HG03039 (cell line): ENCODE results near the gene MYOG.

Source experiments
- ATAC-seq: cut with Tn5 transposase; IDR thresholded peaks from one replicate; pipeline ENCODE4 v1.9.1; 2021; ENCODE audit warnings: mild to moderate bottlenecking, moderate library complexity; ENCODE audit not compliant: unreplicated experiment

The MYOG gene

DNA sequence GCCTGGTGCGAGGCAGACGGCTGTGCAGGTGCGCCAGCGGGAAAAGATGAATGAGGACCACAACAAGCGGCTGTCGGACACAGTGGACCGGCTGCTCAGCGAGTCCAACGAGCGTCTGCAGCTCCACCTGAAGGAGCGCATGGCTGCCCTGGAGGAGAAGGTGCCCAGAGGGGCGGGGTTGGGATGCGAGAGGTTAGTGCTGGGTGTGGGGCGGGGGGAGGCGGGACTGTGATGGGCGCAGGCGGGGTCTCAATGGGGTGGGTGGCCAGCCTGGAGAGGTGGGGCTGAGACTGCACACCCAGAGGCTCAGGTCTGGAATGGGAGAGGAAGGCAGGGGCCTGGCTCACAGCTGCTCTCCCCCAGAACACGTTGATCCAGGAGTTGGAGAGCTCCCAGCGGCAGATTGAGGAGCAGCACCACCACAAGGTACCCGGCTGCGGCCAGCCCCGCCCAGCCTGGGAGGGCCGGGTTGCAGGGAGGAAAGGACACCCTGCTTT lies 37.2 kb downstream of the MYOG start:
- no peak for ATAC-seq

DNA sequence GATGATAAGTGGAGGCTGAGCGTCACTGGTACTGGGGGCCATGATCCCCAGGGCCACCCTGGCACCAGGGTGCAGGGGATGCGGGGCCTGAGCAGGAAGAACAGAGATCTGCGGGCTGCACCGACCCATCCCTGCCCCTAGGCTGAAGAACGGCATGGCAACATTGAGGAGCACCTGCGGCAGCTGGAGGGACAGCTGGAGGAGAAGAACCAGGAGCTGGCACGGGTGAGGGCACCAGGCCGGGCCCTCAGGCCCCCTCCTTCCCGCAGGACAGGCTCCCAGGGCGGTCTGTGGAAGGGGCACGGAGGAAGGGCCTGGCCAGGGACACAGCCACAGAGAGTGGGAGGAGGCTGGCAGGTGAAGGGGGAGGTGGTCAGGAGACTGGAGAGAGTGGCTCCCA lies 37.7 kb downstream of the MYOG start:
- no peak for ATAC-seq

- no peak for ATAC-seq
These were observed 38.7 kb downstream of the MYOG start for GRCh38 chr1:203046984-203047630.

GRCh38 chr1:203045821-203046594 lies 39.8 kb downstream of the MYOG start:
- ATAC-seq: no peak

DNA sequence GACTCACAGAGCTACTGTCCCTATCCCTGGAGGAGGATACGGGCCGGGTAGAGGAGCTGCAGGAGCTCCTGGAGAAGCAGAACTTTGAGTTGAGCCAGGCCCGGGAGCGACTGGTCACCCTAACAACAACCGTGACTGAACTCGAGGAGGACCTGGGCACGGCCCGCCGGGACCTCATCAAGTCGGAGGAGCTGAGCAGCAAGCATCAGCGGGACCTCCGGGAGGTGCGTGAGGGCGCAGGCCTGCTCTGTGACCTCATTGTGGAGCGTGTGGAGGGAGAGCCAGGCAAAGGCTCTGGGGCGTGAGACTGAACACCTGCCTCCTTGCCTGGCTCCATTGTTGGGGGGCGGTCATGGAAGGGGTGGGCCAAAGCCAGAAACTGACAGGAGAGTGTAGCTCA lies 40.5 kb downstream of the MYOG start:
- no peak for ATAC-seq

GRCh38 chr1:203044546-203045250 lies 41.1 kb downstream of the MYOG start:
- no peak for ATAC-seq

GRCh38 chr1:203043830-203044545 lies 41.8 kb downstream of the MYOG start:
- ATAC-seq: no peak

- no peak for ATAC-seq
These were observed 44.4 kb downstream of the MYOG start for GRCh38 chr1:203041351-203041932.

GRCh38 chr1:203040513-203041275 lies 45.1 kb downstream of the MYOG start:
- no peak for ATAC-seq

- no peak for ATAC-seq
These were observed 46.0 kb downstream of the MYOG start for GRCh38 chr1:203039609-203040512.

- no peak for ATAC-seq
These were observed 46.8 kb downstream of the MYOG start for GRCh38 chr1:203038891-203039608.

DNA sequence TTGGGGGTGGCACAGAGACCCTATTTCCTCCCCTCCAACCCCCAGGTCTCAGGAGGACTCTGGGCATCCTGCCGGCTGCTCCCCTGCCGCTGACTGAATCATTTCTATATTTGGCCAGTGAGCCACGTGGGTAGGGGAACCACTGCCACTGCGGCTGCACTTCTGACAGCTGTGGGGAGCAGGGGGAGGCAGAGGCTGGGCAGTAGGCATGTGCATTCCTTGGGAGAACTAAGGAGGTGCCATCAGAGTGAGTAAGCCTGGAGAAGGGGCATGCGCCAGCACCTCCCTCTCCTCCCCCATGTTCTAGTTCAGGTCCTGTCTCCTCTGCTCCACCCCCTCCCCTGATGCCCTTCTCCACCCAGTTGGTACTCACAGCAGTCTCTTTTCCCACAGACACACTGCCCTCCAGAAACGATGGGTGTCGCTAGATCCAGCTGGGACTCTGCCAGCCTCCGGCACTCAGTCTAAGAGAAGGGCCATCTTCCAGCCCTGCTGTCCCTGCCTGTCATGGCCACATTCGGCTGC lies 47.5 kb downstream of the MYOG start:
- ATAC-seq: no peak

DNA sequence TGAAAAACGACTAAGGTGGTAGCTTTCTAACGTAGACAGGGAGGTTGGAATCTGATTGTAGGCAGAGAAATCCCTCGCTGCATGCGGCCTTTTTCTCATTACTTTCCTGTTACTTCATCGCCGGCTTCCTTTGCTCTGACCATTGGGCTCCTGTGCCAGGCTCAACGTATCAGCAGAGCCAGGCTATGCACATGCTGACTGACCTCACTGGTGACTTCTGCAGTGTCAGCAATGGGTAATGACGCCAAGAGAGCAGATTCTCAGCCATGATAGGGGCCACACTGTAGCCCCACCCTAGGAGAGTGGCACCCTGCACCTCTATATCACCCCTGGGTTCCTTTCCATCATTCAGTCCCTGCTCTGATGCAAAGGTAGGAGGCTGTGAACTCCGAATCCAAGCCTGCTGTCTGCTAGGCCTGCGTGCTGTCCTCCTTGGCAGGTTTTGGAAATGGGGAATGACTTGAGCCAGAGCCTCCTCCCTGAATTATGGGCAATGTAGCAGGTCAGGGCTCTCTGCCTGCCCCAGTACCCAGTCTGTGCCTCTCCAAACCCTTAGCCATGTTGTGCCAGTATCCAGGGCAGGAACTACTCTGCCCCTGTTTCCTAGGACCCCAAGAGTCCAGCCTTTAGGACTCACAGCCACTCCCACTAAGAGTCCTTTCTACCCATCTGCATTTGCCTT lies 48.2 kb downstream of the MYOG start:
- no peak for ATAC-seq

DNA sequence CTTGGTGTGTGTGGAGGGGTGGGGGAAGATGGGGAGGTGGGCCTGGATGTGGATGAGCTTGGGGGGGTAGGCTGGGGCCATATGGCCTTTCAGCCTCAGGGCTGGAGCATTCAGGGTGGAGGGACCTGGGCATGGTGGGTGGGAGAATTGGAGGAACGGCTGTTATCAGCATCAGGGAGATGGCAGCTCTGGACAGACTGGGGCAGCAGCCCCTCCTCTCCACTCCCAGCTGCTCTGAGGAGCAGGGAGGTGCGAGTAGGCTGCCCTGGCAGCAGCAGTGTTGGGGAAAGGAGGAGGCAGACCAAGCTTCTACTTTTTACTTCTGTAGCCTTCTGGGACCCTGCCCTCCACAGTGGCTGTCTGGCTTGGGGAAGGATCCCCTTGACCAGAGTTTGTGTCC lies 49.3 kb downstream of the MYOG start:
- ATAC-seq: no peak

GRCh38 chr1:203036135-203036534 lies 49.7 kb downstream of the MYOG start:
- ATAC-seq: no peak

- ATAC-seq: no peak
These were observed 50.5 kb downstream of the MYOG start for GRCh38 chr1:203035111-203036000.
